Vagina (tissue), 2 donors: ENCODE measurements around the gene PLEKHD1. TPM values are rescaled to one million over a fixed set of nuclear protein-coding genes. Genes with fewer than 3 reads are reported as not detected.

ENCODE experiments used
- DNase-seq, 2 donors: peaks; one replicate each; pipeline ENCODE4 v3.0.0-alpha.2; 2017; ENCODE audit errors: extremely low spot score in 2 of 2
- H3K27ac ChIP-seq: fragments of 200-600 bp; sonication (generic); one replicate; pipeline ENCODE4 v1.5.1; 2019
- H3K27me3 ChIP-seq: fragments of 200-600 bp; sonication (generic); one replicate; pipeline ENCODE4 v1.5.1; 2019
- H3K36me3 ChIP-seq, 2 donors: fragments of 200-600 bp; sonication (generic); one replicate each; pipeline ENCODE4 v1.5.1; 2017 to 2019
- H3K4me1 ChIP-seq: fragments of 200-600 bp; sonication (generic); one replicate; pipeline ENCODE4 v1.5.1; 2019
- H3K4me3 ChIP-seq, 2 donors: fragments of 200-600 bp; sonication (generic); 1 replicate in 1 of 2; 2 replicates in 1 of 2; pipeline ENCODE4 v1.5.1; 2016 to 2019
- H3K9me3 ChIP-seq: fragments of 200-600 bp; sonication (generic); one replicate; pipeline ENCODE4 v1.5.1; 2019
- CTCF ChIP-seq, 3 experiments: fragments of 450-650 bp in 2 of 3; fragments of 200-600 bp in 1 of 3; sonication (generic) in 1 of 3; IDR thresholded peaks; one replicate each; pipeline ENCODE4 v1.5.1; 2017 to 2019; ENCODE audit warnings: antibody characterized with exemption in 3 of 3, mild to moderate bottlenecking in 2 of 3, moderate library complexity in 2 of 3
- POLR2A ChIP-seq, 2 donors: fragments of 450-650 bp; IDR thresholded peaks; one replicate each; pipeline ENCODE4 v1.6.1; 2017; ENCODE audit warnings: antibody characterized with exemption in 2 of 2, mild to moderate bottlenecking in 2 of 2, moderate library complexity in 2 of 2
- POLR2AphosphoS5 ChIP-seq, 2 donors: sonication (generic); formaldehyde crosslinking; IDR thresholded peaks; one replicate each; pipeline ENCODE4 v1.9.0; 2017; ENCODE audit warnings: antibody characterized with exemption in 2 of 2, mild to moderate bottlenecking in 2 of 2, low read depth in 1 of 2; ENCODE audit not compliant: insufficient read depth in 1 of 2
- intact Hi-C: fragments of 100-400 bp; cut with DNase I; formaldehyde crosslinking; loops from one replicate; pipeline ENCODE4 v1.15.1; 2023
- total RNA-seq: library from RNA; depleted of rRNA; stranded (reverse); fragments of >200 nt; gene quantifications from one replicate; pipeline ENCODE4 v1.2.3, GENCODE V29; 2016

Gene PLEKHD1
- total RNA-seq, 1 donor from 2014 or later, result not detected

- TF ChIP-seq CTCF (IDR thresholded peaks at IDR 0.05) (no peak), POLR2A (IDR thresholded peaks at IDR 0.05) (no peak), POLR2AphosphoS5 (IDR thresholded peaks at IDR 0.05; ENCODE audit: insufficient read depth in 1 of 2, low read depth in 1 of 2) (no peak)
Measured at GRCh38 chr14:69500096-69500495, 15.6 kb downstream of the PLEKHD1 start.

GRCh38 chr14:69500736-69501135 is 16.2 kb downstream of the PLEKHD1 start:
- Histone ChIP-seq H3K36me3 (no peaks in the 10 kb centered on the region), H3K27me3 (no peaks in the 10 kb centered on the region), H3K4me3 (no peak overlapping the region), H3K4me1 (peaks cover 7% of the 10 kb centered on the region), H3K9me3 (no peaks in the 10 kb centered on the region), H3K27ac (no peak overlapping the region)
- DNase-seq, result no peak
- TF ChIP-seq CTCF (IDR thresholded peaks at IDR 0.05), result no peak
- intact Hi-C loops, result no loop called here

More at GRCh38 chr14:69500096-69500495, 15.6 kb downstream of the PLEKHD1 start:
- intact Hi-C loops, result no loop called here
- Histone ChIP-seq H3K36me3 (no peaks in the 10 kb centered on the region), H3K27me3 (no peaks in the 10 kb centered on the region), H3K27ac (no peak overlapping the region), H3K4me1 (peaks cover 7% of the 10 kb centered on the region), H3K9me3 (no peaks in the 10 kb centered on the region), H3K4me3 (no peak overlapping the region)
- DNase-seq, result no peak

GRCh38 chr14:69501423-69501838 is 16.9 kb downstream of the PLEKHD1 start:
- Histone ChIP-seq H3K27ac (no peak overlapping the region), H3K36me3 (no peaks in the 10 kb centered on the region), H3K4me3 (no peak overlapping the region), H3K27me3 (no peaks in the 10 kb centered on the region), H3K9me3 (no peaks in the 10 kb centered on the region), H3K4me1 (peaks cover 7% of the 10 kb centered on the region)
- intact Hi-C loops, result no loop called here
- no peak for TF ChIP-seq POLR2A (IDR thresholded peaks at IDR 0.05)
- TF ChIP-seq CTCF (IDR thresholded peaks at IDR 0.05), result no peak
- no peak for TF ChIP-seq POLR2AphosphoS5 (IDR thresholded peaks at IDR 0.05; ENCODE audit: insufficient read depth in 1 of 2, low read depth in 1 of 2)
- no peak for DNase-seq

- no peak for TF ChIP-seq CTCF (IDR thresholded peaks at IDR 0.05)
- no peak for TF ChIP-seq POLR2AphosphoS5 (IDR thresholded peaks at IDR 0.05; ENCODE audit: insufficient read depth in 1 of 2, low read depth in 1 of 2)
- no peak for TF ChIP-seq POLR2A (IDR thresholded peaks at IDR 0.05)
- Histone ChIP-seq H3K4me3 (no peak overlapping the region), H3K27ac (no peak overlapping the region), H3K4me1 (peaks cover 7% of the 10 kb centered on the region), H3K27me3 (no peaks in the 10 kb centered on the region), H3K9me3 (no peaks in the 10 kb centered on the region), H3K36me3 (no peaks in the 10 kb centered on the region)
- intact Hi-C loops, result no loop called here
- no peak for DNase-seq
Measured at GRCh38 chr14:69504775-69505174, 20.2 kb downstream of the PLEKHD1 start.

GRCh38 chr14:69505338-69506240 is 21.1 kb downstream of the PLEKHD1 start:
- Histone ChIP-seq H3K9me3 (no peaks in the 10 kb centered on the region), H3K4me3 (no peak overlapping the region), H3K27ac (no peak overlapping the region), H3K36me3 (no peaks in the 10 kb centered on the region), H3K27me3 (no peaks in the 10 kb centered on the region), H3K4me1 (peaks cover 7% of the 10 kb centered on the region)
- TF ChIP-seq POLR2A (IDR thresholded peaks at IDR 0.05) (no peak), POLR2AphosphoS5 (IDR thresholded peaks at IDR 0.05; ENCODE audit: insufficient read depth in 1 of 2, low read depth in 1 of 2) (no peak), CTCF (IDR thresholded peaks at IDR 0.05) (no peak)
- no peak for DNase-seq
- intact Hi-C loops, result no loop called here
